Measurements from ENCODE around the gene ATP7B.
A peak's percentile ranks its signal among the peaks of the same experiment; 100 is the strongest.
"Not testable (repeated sequence)": the region's sequence is repeated elsewhere in the genome, so short reads cannot be mapped to it uniquely, and the experiment has no call there.

Gene ATP7B

GRCh38 chr13:52010890-52011631, at the start of gene ATP7B:
Gene ATP7B (minus strand): TSS chr13:52011450. CDS start chr13:52011337, 113 bp downstream.
- peak; percentile 38 for DNase-seq (ENCODE audit: low spot score)

GRCh38 chr13:52053460-52053859, 42.2 kb upstream of the ATP7B start:
- DNase-seq (ENCODE audit: low spot score), result no peak

- DNase-seq (ENCODE audit: low spot score), result no peak
Measured at GRCh38 chr13:52051400-52051799, 40.1 kb upstream of the ATP7B start.

GRCh38 chr13:52048516-52048915, 37.3 kb upstream of the ATP7B start:
- DNase-seq (ENCODE audit: low spot score), result no peak

GRCh38 chr13:52047463-52047862, 36.2 kb upstream of the ATP7B start:
- DNase-seq (ENCODE audit: low spot score), result no peak

GRCh38 chr13:52043675-52044074, 32.4 kb upstream of the ATP7B start:
- no peak for DNase-seq (ENCODE audit: low spot score)

GRCh38 chr13:52036037-52036436, 24.8 kb upstream of the ATP7B start:
- DNase-seq (ENCODE audit: low spot score), result no peak

- no peak for DNase-seq (ENCODE audit: low spot score)
Measured at GRCh38 chr13:52034616-52035226, 23.5 kb upstream of the ATP7B start.

- no peak for DNase-seq (ENCODE audit: low spot score)
Measured at GRCh38 chr13:52033039-52033438, 21.8 kb upstream of the ATP7B start.

GRCh38 chr13:52030401-52030800, 19.2 kb upstream of the ATP7B start:
- not testable (repeated sequence) for DNase-seq (ENCODE audit: low spot score)

GRCh38 chr13:52029569-52029968, 18.3 kb upstream of the ATP7B start:
- no peak for DNase-seq (ENCODE audit: low spot score)

- no peak for DNase-seq (ENCODE audit: low spot score)
Measured at GRCh38 chr13:52027832-52028231, 16.6 kb upstream of the ATP7B start.

- DNase-seq (ENCODE audit: low spot score), result no peak
Measured at GRCh38 chr13:52026246-52026626, 15.0 kb upstream of the ATP7B start.

- no peak for DNase-seq (ENCODE audit: low spot score)
Measured at GRCh38 chr13:52025475-52026245, 14.4 kb upstream of the ATP7B start.

- no peak for DNase-seq (ENCODE audit: low spot score)
Measured at GRCh38 chr13:52024481-52024880, 13.2 kb upstream of the ATP7B start, which contains the start of gene UTP14C. Gene UTP14C (plus strand): TSS chr13:52024691. CDS start chr13:52028805, 4,114 bp downstream.

GRCh38 chr13:52022356-52022755, 11.1 kb upstream of the ATP7B start:
- DNase-seq (ENCODE audit: low spot score), result no peak

- no peak for DNase-seq (ENCODE audit: low spot score)
Measured at GRCh38 chr13:52020191-52020590, 8.9 kb upstream of the ATP7B start.

GRCh38 chr13:52016296-52016695, 5.0 kb upstream of the ATP7B start:
- DNase-seq (ENCODE audit: low spot score), result no peak

- no peak for DNase-seq (ENCODE audit: low spot score)
Measured at GRCh38 chr13:52012512-52012836, 1.2 kb upstream of the ATP7B start.

- peak; percentile 99 for DNase-seq (ENCODE audit: low spot score)
Measured at GRCh38 chr13:52011632-52012511, 622 bp upstream of the ATP7B start, which contains the start of gene ALG11. Gene ALG11 (plus strand): TSS chr13:52012398. CDS start chr13:52012419, 21 bp downstream.

GRCh38 chr13:52009946-52010345, 1.3 kb downstream of the ATP7B start:
- DNase-seq (ENCODE audit: low spot score), result no peak

Data from germinal center (tissue), 1 donor.